ENCODE results near the gene PIK3C2G. TPM values are rescaled to one million over a fixed set of nuclear protein-coding genes. Genes with fewer than 3 reads are reported as not detected.

The PIK3C2G gene
- polyA plus RNA-seq, 3 donors, result not detected

GRCh38 chr12:18306311-18306710 is 45.0 kb downstream of the PIK3C2G start:
- Histone ChIP-seq H3K4me2 (replicated peaks; ENCODE audit: extremely low read depth, low read length, poor library complexity, severe bottlenecking) (no peak overlapping the region), H4K20me1 (ENCODE audit: insufficient read depth, low read length) (no peaks in the 10 kb centered on the region), H3K9me3 (replicated peaks in 1 of 2; ENCODE audit: control insufficient read depth in 1 of 2, insufficient read depth in 1 of 2, low read length in 2 of 2) (peaks cover 11 to 12% of the 10 kb centered on the region in 2 donors), H2AFZ (ENCODE audit: insufficient read depth, low read depth, low read length, poor library complexity, severe bottlenecking) (no peak overlapping the region), H3K4me1 (ENCODE audit: control insufficient read depth in 1 of 2, insufficient read depth in 2 of 2, low read length in 2 of 2) (no peaks in the 10 kb centered on the region), H3K4me3 (replicated peaks in 1 of 3; ENCODE audit: low read depth in 2 of 3, low read length in 3 of 3) (no peak overlapping the region), H3K79me2 (ENCODE audit: insufficient read depth, low read length) (no peaks in the 10 kb centered on the region), H3K36me3 (replicated peaks in 1 of 2; ENCODE audit: control insufficient read depth in 1 of 2, insufficient read depth in 2 of 2, low read length in 2 of 2) (no peaks in the 10 kb centered on the region), H3K9ac (ENCODE audit: insufficient read depth, low read length, poor library complexity, severe bottlenecking) (no peak overlapping the region), H3K27me3 (ENCODE audit: control insufficient read depth in 2 of 2, insufficient read depth in 2 of 2, low read length in 2 of 2) (no peaks in the 10 kb centered on the region), H3K27ac (ENCODE audit: low read depth in 1 of 2, low read length in 2 of 2) (no peak overlapping the region)
- no peak for DNase-seq
- Mint-ChIP-seq H3K27ac (no peak overlapping the region), H3K36me3 (no peaks in the 10 kb centered on the region), H3K4me3 (no peak overlapping the region), H3K4me1 (no peaks in the 10 kb centered on the region), H3K9me3 (peaks cover 6 to 16% (median 13%) of the 10 kb centered on the region in 7 donors), H3K27me3 (ENCODE audit: low read depth in 3 of 3) (no peaks in the 10 kb centered on the region)
- no peak for TF ChIP-seq CTCF (IDR thresholded peaks at IDR 0.05)
- intact Hi-C loops (cut with micrococcal nuclease), result no loop called here
- no CpG with 5 or more reads among the region's 1 CpG for WGBS (ENCODE audit: insufficient coverage)

GRCh38 chr12:18313306-18313705 is 52.0 kb downstream of the PIK3C2G start:
- Histone ChIP-seq H3K4me3 (replicated peaks in 1 of 3; ENCODE audit: low read depth in 2 of 3, low read length in 3 of 3) (no peak overlapping the region), H3K27ac (ENCODE audit: low read depth in 1 of 2, low read length in 2 of 2) (no peak overlapping the region), H3K9ac (ENCODE audit: insufficient read depth, low read length, poor library complexity, severe bottlenecking) (no peak overlapping the region), H3K36me3 (replicated peaks in 1 of 2; ENCODE audit: control insufficient read depth in 1 of 2, insufficient read depth in 2 of 2, low read length in 2 of 2) (no peaks in the 10 kb centered on the region), H4K20me1 (ENCODE audit: insufficient read depth, low read length) (no peaks in the 10 kb centered on the region), H3K4me1 (ENCODE audit: control insufficient read depth in 1 of 2, insufficient read depth in 2 of 2, low read length in 2 of 2) (no peaks in the 10 kb centered on the region), H3K79me2 (ENCODE audit: insufficient read depth, low read length) (no peaks in the 10 kb centered on the region), H3K9me3 (replicated peaks in 1 of 2; ENCODE audit: control insufficient read depth in 1 of 2, insufficient read depth in 1 of 2, low read length in 2 of 2) (no peaks in the 10 kb centered on the region), H3K4me2 (replicated peaks; ENCODE audit: extremely low read depth, low read length, poor library complexity, severe bottlenecking) (no peak overlapping the region), H3K27me3 (ENCODE audit: control insufficient read depth in 2 of 2, insufficient read depth in 2 of 2, low read length in 2 of 2) (no peaks in the 10 kb centered on the region), H2AFZ (ENCODE audit: insufficient read depth, low read depth, low read length, poor library complexity, severe bottlenecking) (no peak overlapping the region)
- no peak for DNase-seq
- Mint-ChIP-seq H3K36me3 (no peaks in the 10 kb centered on the region), H3K27me3 (ENCODE audit: low read depth in 3 of 3) (no peaks in the 10 kb centered on the region), H3K4me1 (no peaks in the 10 kb centered on the region), H3K9me3 (no peaks in the 10 kb centered on the region), H3K4me3 (no peak overlapping the region), H3K27ac (no peak overlapping the region)
- WGBS (ENCODE audit: insufficient coverage), result no CpG with 5 or more reads among the region's 2 CpGs
- intact Hi-C loops (cut with micrococcal nuclease), result no loop called here
- no peak for TF ChIP-seq CTCF (IDR thresholded peaks at IDR 0.05)

All from CD14-positive monocyte (primary cell).